Measurements from ENCODE around the gene PDRG1. TPM values are rescaled to one million over a fixed set of nuclear protein-coding genes. Genes with fewer than 3 reads are reported as not detected.

The PDRG1 gene
- total and polyA plus RNA-seq, 2 donors (not counting 3 experiments of a cell fraction or from before 2014, with no cell fraction given), result 14.6 to 17.0 TPM

DNA sequence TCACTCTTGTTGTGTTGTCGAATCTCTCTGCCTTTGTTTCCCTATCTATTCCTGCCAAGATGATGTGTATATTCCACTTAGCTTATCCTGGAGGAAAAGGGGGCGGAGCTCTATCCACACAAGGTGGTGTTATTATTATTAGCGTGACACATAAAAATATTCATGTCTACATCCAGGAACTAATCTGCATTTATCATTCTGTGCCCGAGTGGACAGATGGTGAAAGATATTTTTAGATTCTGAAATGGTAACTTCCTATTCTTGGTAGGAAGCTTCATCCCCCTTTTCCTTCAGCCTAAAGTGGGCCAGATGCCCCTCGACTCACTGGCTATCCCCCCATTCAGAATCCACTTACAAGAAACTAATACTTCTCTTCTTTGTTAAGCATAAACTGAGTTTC lies 18.1 kb upstream of the PDRG1 start:
- H3K9ac ChIP-seq (replicated peaks; ENCODE audit: extremely low read depth, insufficient read depth, low read length), result no peak overlapping the region
- H3K79me2 ChIP-seq (ENCODE audit: control insufficient read depth, insufficient read depth, low read length), result no peaks in the 10 kb centered on the region
- H3K27me3 ChIP-seq (ENCODE audit: control insufficient read depth in 2 of 2, insufficient read depth in 2 of 2, low read length in 2 of 2), result peaks cover 20 to 22% of the 10 kb centered on the region in 2 experiments
- no peak overlapping the region for H3K27ac ChIP-seq (ENCODE audit: insufficient read depth, low read depth, low read length)
- TF ChIP-seq FOS (IDR thresholded peaks at IDR 0.05; ENCODE audit: borderline replicate concordance, insufficient read depth, low read length) (no peak), POLR2AphosphoS5 (IDR thresholded peaks at IDR 0.05; ENCODE audit: insufficient read depth, low read depth, low read length) (no peak), POLR2A (IDR thresholded peaks at IDR 0.05; ENCODE audit: low read depth, low read length) (no peak), GATA2 (IDR thresholded peaks at IDR 0.05; ENCODE audit: insufficient read depth, insufficient read length, low read depth, low read length) (no peak), JUN (IDR thresholded peaks at IDR 0.05; ENCODE audit: borderline replicate concordance, insufficient read depth, insufficient read length, low read depth) (no peak)
- TF ChIP-seq, protein P1, sequence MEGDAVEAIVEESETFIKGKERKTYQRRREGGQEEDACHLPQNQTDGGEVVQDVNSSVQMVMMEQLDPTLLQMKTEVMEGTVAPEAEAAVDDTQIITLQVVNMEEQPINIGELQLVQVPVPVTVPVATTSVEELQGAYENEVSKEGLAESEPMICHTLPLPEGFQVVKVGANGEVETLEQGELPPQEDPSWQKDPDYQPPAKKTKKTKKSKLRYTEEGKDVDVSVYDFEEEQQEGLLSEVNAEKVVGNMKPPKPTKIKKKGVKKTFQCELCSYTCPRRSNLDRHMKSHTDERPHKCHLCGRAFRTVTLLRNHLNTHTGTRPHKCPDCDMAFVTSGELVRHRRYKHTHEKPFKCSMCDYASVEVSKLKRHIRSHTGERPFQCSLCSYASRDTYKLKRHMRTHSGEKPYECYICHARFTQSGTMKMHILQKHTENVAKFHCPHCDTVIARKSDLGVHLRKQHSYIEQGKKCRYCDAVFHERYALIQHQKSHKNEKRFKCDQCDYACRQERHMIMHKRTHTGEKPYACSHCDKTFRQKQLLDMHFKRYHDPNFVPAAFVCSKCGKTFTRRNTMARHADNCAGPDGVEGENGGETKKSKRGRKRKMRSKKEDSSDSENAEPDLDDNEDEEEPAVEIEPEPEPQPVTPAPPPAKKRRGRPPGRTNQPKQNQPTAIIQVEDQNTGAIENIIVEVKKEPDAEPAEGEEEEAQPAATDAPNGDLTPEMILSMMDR (IDR thresholded peaks at IDR 0.05; ENCODE audit: extremely low read depth in 1 of 2, insufficient read depth in 1 of 2, low read depth in 1 of 2, low read length in 2 of 2), result no peak
- TF ChIP-seq, protein P2, sequence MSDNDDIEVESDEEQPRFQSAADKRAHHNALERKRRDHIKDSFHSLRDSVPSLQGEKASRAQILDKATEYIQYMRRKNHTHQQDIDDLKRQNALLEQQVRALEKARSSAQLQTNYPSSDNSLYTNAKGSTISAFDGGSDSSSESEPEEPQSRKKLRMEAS (IDR thresholded peaks at IDR 0.05; ENCODE audit: insufficient read depth, insufficient read length), result no peak
- CTCF ChIA-PET, result interaction anchor here (1.1 to 1.3 kb wide), 5 partner anchors 13 to 117 kb away, joined by 3 to 7 read pairs (median 3); partner anchors contain the start of gene PDRG1
- FAIRE-seq (no peak), DNase-seq (ENCODE audit: low read depth, low spot score) (no peak)
- H3K4me2 ChIP-seq (ENCODE audit: insufficient read depth, low read length), result no peak overlapping the region
- no peaks in the 10 kb centered on the region for H3K9me3 ChIP-seq (replicated peaks; ENCODE audit: control insufficient read depth, insufficient read depth, low read length)
- H3K9me1 ChIP-seq (replicated peaks; ENCODE audit: control insufficient read depth, extremely low read depth, insufficient read depth, low read length), result no peaks in the 10 kb centered on the region
- intact Hi-C loops (cut with micrococcal nuclease), result no loop called here
- no peak overlapping the region for H3K4me3 ChIP-seq (replicated peaks in 1 of 3; ENCODE audit: insufficient read depth in 1 of 3, low read depth in 1 of 3, low read length in 3 of 3)
- POLR2A ChIA-PET, result no interaction called here
- H3K4me1 ChIP-seq (ENCODE audit: control insufficient read depth, extremely low read depth, insufficient read depth, low read length), result no peaks in the 10 kb centered on the region
- dilution Hi-C loops (cut with MboI; ENCODE audit: extremely low pct_ligation_motif_present, low sequenced_read_pairs), result no loop called here
- H2AFZ ChIP-seq (ENCODE audit: low read depth, low read length), result no peak overlapping the region
- H3K36me3 ChIP-seq (ENCODE audit: control insufficient read depth in 2 of 2, extremely low read depth in 1 of 2, insufficient read depth in 2 of 2, low read length in 2 of 2), result no peaks in the 10 kb centered on the region
- no peaks in the 10 kb centered on the region for H4K20me1 ChIP-seq (replicated peaks; ENCODE audit: control insufficient read depth, extremely low read depth, insufficient read depth, low read length)
- BruUV-seq (replicated peaks), result no TSS peak
